Suppressor macrophage (primary cell): ENCODE measurements around the gene KCNH5.

Experiments
- DNase-seq, 4 experiments: peaks; one replicate each; pipeline ENCODE4 v3.0.0-alpha.2; 2020 to 2022

Gene KCNH5

GRCh38 chr14:62739647-62740046 is 305.6 kb downstream of the KCNH5 start:
- DNase-seq: no peak

GRCh38 chr14:62736048-62737043 is 308.9 kb downstream of the KCNH5 start:
- DNase-seq: no peak

DNA sequence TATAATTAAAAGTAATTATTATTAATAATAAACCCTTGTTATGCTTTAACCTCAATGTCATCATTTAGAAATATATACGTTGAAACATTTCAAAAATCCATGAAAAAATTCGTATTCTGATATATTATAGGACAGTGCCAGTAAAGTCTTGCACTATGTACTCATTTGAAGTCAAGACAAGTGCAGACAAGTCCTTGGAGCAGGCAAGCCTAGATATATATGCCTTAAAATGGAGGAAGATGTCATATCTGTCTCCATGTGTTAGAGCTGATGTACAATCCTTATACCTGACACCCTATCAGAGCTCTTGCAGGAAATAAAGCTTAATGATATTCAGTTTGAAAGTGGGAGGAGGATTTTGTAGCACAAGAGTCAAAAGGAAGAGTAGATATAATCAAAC is 310.4 kb downstream of the KCNH5 start:
- DNase-seq: no peak

GRCh38 chr14:62722406-62722805 is 322.9 kb downstream of the KCNH5 start:
- no peak for DNase-seq

- no peak for DNase-seq
Observed at GRCh38 chr14:62718629-62719028, 326.6 kb downstream of the KCNH5 start.

- no peak for DNase-seq
Observed at GRCh38 chr14:62711351-62712023, 333.8 kb downstream of the KCNH5 start.

DNA sequence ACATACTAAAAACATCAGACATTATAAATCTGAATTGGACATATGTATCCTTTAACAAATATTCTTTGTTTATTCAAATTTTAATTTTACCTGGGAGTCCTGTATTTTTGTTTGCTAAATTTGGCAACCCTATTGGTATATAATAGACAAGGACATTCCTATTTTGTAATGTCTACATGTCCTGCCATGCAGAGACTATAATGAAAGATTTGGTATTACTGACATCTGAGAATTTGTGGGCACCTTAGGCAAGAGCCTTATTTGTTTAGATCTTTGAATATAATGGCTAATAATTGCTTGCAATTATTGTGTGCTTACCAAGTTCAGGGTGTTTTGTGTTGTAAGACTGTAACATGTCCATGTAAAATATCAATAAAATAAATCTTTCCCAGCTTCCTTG is 334.4 kb downstream of the KCNH5 start:
- no peak for DNase-seq

DNA sequence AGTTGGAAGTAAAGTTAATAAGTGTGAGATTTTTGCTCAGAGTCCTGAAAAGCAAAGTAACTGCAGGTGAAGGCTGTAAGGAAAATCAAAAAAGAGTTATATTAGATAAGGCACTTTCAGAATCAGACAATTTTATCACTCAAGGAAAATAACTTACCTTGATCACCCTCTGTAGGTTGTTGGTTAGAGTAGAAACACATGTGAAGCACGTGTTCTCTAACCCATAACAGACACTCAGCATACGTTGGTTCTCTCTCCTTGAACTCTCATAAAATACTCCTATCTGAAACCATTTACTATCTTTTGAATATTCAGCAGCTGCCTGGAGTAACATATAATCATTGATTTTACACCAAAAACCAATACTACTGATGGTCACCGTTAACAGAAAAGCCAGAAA is 335.5 kb downstream of the KCNH5 start:
- no peak for DNase-seq

DNA sequence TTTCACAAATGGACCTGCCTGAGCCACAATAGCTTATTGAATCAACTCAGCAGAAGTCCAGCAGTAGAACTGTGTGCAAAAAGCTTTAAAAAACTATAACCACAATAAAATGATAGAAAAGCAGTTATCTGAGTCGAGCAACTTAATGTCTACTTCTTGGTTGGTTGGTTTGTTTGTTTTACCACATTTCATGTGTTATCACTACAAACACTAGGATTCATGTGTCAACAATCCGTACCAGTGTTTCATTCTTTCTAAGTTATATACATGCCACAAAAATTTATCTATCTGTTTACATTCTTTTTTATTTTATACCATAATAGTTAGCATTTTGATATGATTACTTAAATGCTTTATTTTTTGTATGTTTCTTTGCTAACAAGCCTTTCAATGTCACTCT is 339.0 kb downstream of the KCNH5 start:
- DNase-seq: no peak

DNA sequence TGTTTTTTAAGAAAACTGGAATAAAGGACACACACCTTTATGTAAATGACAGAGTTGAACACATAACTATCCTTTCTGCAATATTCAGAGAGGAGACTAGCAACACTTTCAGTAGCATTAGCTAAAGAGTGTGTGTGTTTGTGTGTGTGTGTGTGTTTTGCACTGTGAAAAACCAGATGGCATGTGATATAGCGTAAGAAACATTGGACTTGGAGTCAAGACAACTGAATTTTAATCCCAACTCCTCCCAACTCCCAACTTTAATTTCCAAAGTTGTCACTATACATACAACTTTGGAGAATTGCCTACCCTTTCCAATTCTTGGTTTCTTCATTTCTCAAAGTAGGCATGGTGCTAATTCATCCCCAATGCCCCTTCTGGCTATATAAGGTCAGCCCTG is 347.8 kb downstream of the KCNH5 start:
- no peak for DNase-seq

DNA sequence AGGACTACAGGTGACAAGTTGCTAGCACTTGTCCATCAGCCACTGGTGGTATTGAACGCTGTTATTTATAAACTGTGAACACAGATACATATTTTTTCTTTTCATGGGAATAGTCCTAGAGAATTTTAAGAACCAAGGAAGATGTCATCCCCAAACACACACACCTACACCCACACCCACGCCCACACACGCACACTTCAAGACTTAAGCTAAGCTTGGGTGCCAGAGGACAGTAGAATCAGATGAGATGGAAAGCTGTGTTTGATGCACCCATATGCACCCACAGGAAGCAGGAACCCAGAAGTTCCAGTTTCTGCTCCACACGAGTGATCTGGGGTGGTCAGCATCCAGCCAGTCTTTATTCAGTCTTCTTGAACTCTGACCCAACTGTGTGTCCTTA is 348.3 kb downstream of the KCNH5 start:
- no peak for DNase-seq

GRCh38 chr14:62696331-62696924 is 348.8 kb downstream of the KCNH5 start:
- DNase-seq: no peak

DNA sequence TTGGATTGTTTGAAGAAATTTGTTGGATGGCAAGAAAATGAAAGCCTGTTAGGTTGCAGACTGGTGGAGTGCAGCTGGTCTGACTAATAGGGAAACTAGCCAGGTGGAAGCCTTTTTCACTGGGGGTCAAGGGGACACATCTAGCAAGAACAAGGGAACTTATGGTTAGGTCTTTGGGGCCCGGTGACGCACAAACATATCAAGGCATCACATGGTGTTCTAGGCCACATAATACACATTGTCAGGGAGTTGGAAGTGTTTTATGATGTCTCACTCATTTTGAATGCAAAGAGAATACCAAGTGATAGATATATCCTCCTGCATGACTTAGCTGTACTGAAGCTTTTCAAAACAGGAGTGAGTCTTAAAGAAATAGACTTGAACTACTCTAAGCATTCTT is 351.2 kb downstream of the KCNH5 start:
- no peak for DNase-seq

GRCh38 chr14:62692490-62693106 is 352.7 kb downstream of the KCNH5 start:
- no peak for DNase-seq

DNA sequence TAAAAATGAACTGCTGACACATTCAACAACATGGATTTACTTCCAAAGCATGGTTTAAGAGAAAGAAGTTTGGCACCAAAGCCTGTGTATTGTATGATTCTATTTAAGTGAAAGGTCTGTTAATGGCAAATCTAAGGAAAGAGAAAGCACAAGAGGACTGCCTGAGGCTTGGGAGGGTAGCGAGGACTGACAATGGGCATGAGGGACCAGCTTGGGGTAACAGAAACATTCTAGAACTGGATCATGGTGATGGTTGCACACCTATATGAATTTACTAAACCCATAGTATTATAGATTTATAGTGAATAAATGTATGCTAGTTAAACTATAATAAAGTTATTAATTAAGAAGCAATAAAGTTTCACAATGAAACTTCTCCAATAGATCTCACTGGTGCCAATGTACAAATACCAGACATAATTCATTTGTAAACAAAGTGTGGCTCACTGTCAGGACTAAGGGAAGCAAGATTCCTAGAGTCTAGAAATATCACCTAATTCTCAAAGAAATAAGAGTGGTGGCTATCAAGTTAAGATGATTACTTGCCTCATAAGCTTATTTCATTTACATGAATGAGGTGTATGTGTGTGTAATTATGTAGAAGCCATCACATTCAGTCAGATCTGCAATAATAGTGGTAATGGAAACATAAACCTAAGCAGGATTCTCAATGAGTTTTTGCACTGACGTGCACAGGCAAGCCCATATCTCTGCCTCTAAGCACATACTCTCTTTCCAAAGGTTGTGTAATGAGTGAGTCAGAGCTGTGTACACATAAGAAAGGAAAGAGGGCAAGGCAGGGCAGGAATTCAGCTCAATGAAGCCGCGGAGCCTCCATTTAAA is 353.4 kb downstream of the KCNH5 start:
- no peak for DNase-seq

DNA sequence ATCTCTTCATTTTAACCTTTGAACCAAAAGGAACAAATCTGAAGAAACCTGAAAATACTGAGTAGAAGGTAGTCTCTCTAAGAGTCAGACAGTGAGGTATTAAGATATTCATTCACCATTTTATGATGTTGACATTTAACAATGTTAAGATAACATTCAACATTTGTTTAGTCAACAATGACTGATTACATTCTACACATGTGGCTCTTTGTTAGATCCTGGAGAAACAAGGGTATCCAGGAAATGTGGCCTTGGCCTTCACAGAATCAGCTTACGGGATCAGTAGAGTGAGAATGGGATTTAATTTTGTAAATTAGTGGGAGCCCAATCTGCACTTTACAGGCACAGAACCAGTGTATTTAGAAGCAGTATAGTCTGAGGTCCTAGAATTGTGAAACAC is 355.5 kb downstream of the KCNH5 start:
- no peak for DNase-seq

- DNase-seq: no peak
Observed at GRCh38 chr14:62687818-62688217, 357.4 kb downstream of the KCNH5 start.

DNA sequence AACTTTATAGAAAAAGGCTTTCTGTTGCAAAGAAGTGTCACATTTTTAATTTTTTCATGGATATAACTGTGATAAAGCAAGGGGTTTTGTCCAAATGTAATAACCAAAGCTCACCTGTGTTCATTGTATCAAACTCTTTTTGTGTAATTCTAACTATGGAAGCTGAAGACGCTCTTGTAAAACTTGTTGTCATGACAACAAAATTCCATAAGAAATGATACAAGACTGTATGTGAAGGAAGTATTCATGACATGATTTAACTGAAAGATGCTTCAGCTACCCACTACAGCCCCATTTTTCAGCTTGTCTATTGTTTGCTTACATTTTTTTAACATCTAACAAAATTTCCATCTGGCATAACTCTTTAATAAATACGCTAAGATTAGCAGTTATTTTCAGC is 360.9 kb downstream of the KCNH5 start:
- DNase-seq: no peak

DNA sequence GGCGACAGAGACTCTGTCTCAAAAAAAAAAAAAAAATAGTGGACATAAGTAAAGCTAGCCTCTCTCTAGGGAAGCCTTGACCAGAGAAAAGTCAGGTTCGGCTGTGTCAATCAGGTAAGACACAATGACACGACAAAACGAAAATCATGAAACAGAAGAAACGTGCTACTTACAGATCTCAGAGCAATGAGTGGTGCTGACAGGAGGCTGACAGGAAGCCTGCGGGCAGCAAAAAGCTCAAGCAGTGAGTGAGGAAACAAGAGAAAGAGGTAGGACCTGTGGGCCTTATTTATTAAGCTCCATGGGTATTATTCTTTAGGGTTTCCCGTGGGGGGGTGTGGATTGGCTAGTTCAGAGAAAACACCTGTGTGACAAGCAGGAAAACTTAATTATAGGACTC is 363.1 kb downstream of the KCNH5 start:
- no peak for DNase-seq

GRCh38 chr14:62674563-62675237 is 370.6 kb downstream of the KCNH5 start:
- DNase-seq: peak in 1 of 4 experiments; percentile 0

GRCh38 chr14:62673014-62673755 is 372.1 kb downstream of the KCNH5 start:
- DNase-seq: no peak
